Lung (tissue), 12 donors: ENCODE data around the gene ZAR1L. TPM values are rescaled to one million over a fixed set of nuclear protein-coding genes. Genes with fewer than 3 reads are reported as not detected.

Source experiments
- ATAC-seq: fragments of 200-7000 bp; cut with Tn5 transposase; one replicate; pipeline ENCODE4 v1.9.1; 2020; ENCODE audit warnings: moderate number of reproducible peaks; ENCODE audit not compliant: insufficient read depth, low FRiP score
- DNase-seq, 3 donors: peaks; one replicate each; pipeline ENCODE4 v3.0.0-alpha.2; 2013 to 2017
- H3K27ac ChIP-seq, 2 donors: one replicate each; pipeline ENCODE4 v1.5.1; 2013; ENCODE audit warnings: mild to moderate bottlenecking in 2 of 2, moderate library complexity in 2 of 2, control low read depth in 1 of 2, inconsistent platforms in 1 of 2, low read depth in 1 of 2, low read length in 1 of 2
- H3K27me3 ChIP-seq, 3 donors: one replicate each; pipeline ENCODE4 v1.5.1; 2013; ENCODE audit warnings: low read length in 2 of 3; ENCODE audit not compliant: control insufficient read depth in 3 of 3, insufficient read depth in 3 of 3
- H3K36me3 ChIP-seq, 4 donors: one replicate each; pipeline ENCODE4 v1.5.1; 2013; ENCODE audit warnings: low read length in 4 of 4, mild to moderate bottlenecking in 1 of 4, moderate library complexity in 1 of 4; ENCODE audit not compliant: control insufficient read depth in 4 of 4, insufficient read depth in 4 of 4
- H3K4me1 ChIP-seq, 5 donors: one replicate each; pipeline ENCODE4 v1.5.1; 2013; ENCODE audit warnings: low read length in 5 of 5, mild to moderate bottlenecking in 2 of 5, moderate library complexity in 1 of 5; ENCODE audit not compliant: control insufficient read depth in 5 of 5, insufficient read depth in 5 of 5
- H3K4me3 ChIP-seq: one replicate; pipeline ENCODE4 v1.5.1; 2013; ENCODE audit warnings: mild to moderate bottlenecking, control low read depth, moderate library complexity
- H3K9ac ChIP-seq, 2 donors: one replicate each; pipeline ENCODE4 v1.5.1; 2013; ENCODE audit warnings: low read length in 2 of 2, control low read depth in 1 of 2; ENCODE audit not compliant: insufficient read depth in 1 of 2
- H3K9me3 ChIP-seq, 4 donors: one replicate each; pipeline ENCODE4 v1.5.1; 2013; ENCODE audit warnings: low read length in 3 of 4, mild to moderate bottlenecking in 1 of 4, moderate library complexity in 1 of 4; ENCODE audit not compliant: control insufficient read depth in 4 of 4, insufficient read depth in 3 of 4
- CTCF ChIP-seq: IDR thresholded peaks from 2 replicates; pipeline ENCODE4 v1.5.1; 2012; ENCODE audit warnings: mild to moderate bottlenecking; ENCODE audit errors: control extremely low read depth, extremely low read depth
- WGBS, 2 donors: extraction: QIAGEN DNeasy Blood & Tissue Kit; methylation state at CpG; one replicate each; pipeline ENCODE4 v1.1.7; 2013; 5-methylcytosine and 5-hydroxymethylcytosine counted together
- polyA plus RNA-seq, 2 donors: library from polyadenylated mRNA; stranded (reverse); fragments of 200-250 nt; gene quantifications; one replicate each; pipeline ENCODE4 v1.2.1, GENCODE V29; 2013
- total RNA-seq, 2 donors: library from RNA; depleted of rRNA in 1 of 2; stranded (reverse); fragments of >200 nt in 1 of 2; gene quantifications; one replicate each; pipeline ENCODE4 v1.2.1, GENCODE V29; 2014 to 2021
- donor health status: control.
- donor health status: control.
- donor health status: Bipolar disorder and iron deficiency.
- donor health status: healthy.
- donor health status: DM: yes; HTN: yes; CAD: no.

ZAR1L gene
- total and polyA plus RNA-seq, 4 donors, result not detected

- Histone ChIP-seq H3K27ac (peak overlapping the region in 1 of 2 donors; percentile 35), H3K9me3 (peaks cover 0 to 3% (median 0%) of the 10 kb centered on the region in 4 donors), H3K4me1 (peaks cover 0 to 10% (median 4%) of the 10 kb centered on the region in 5 donors), H3K9ac (no peak overlapping the region), H3K36me3 (peaks cover 0 to 21% (median 4%) of the 10 kb centered on the region in 4 donors), H3K4me3 (no peak overlapping the region), H3K27me3 (peaks cover 0 to 2% (median 0%) of the 10 kb centered on the region in 3 donors)
- ATAC-seq (peak; percentile 19), DNase-seq (no peak)
- TF ChIP-seq CTCF, result no peak
- 85 to 88% methylated on average over 7 of the region's 7 CpGs for WGBS, 2 donors
Measured at GRCh38 chr13:32267836-32268439, 47.2 kb downstream of the ZAR1L start.

GRCh38 chr13:32266130-32266529, 49.0 kb downstream of the ZAR1L start:
- Histone ChIP-seq H3K4me1 (peaks cover 0 to 19% (median 7%) of the 10 kb centered on the region in 5 donors), H3K36me3 (peaks cover 0 to 19% (median 2%) of the 10 kb centered on the region in 4 donors), H3K9me3 (peaks cover 0 to 3% (median 0%) of the 10 kb centered on the region in 4 donors), H3K27ac (no peak overlapping the region), H3K9ac (no peak overlapping the region), H3K27me3 (peaks cover 0 to 2% (median 0%) of the 10 kb centered on the region in 3 donors), H3K4me3 (no peak overlapping the region)
- ATAC-seq (no peak), DNase-seq (no peak)
- no peak for TF ChIP-seq CTCF
- 84 to 96% methylated on average over 1 of the region's 1 CpG for WGBS, 2 donors

GRCh38 chr13:32265726-32266125, 49.4 kb downstream of the ZAR1L start:
- 39 to 64% methylated on average over 2 of the region's 2 CpGs for WGBS, 2 donors
- Histone ChIP-seq H3K36me3 (peaks cover 0 to 16% (median under 1%) of the 10 kb centered on the region in 4 donors), H3K9ac (no peak overlapping the region), H3K27ac (no peak overlapping the region), H3K9me3 (peaks cover 0 to 3% (median 0%) of the 10 kb centered on the region in 4 donors), H3K4me1 (peaks cover 0 to 22% (median 7%) of the 10 kb centered on the region in 5 donors), H3K27me3 (peaks cover 0 to 2% (median 0%) of the 10 kb centered on the region in 3 donors), H3K4me3 (no peak overlapping the region)
- DNase-seq (peak in 1 of 3 donors; percentile 29), ATAC-seq (no peak)
- TF ChIP-seq CTCF, result no peak

GRCh38 chr13:32264407-32264806, 50.8 kb downstream of the ZAR1L start:
- Histone ChIP-seq H3K9me3 (peaks cover 0 to 3% (median 0%) of the 10 kb centered on the region in 4 donors), H3K4me3 (no peak overlapping the region), H3K9ac (no peak overlapping the region), H3K27ac (peak overlapping the region; percentile 48 to 87), H3K4me1 (peaks cover 0 to 24% (median 10%) of the 10 kb centered on the region in 5 donors), H3K36me3 (peaks cover 0 to 16% (median 0%) of the 10 kb centered on the region in 4 donors), H3K27me3 (peaks cover 0 to 2% (median 0%) of the 10 kb centered on the region in 3 donors)
- ATAC-seq (no peak), DNase-seq (peak; percentile 35 to 61 (median 48))
- TF ChIP-seq CTCF, result no peak
